ENCODE measurements around the gene EIF3I. TPM values are rescaled to one million over a fixed set of nuclear protein-coding genes. Genes with fewer than 3 reads are reported as not detected.

EIF3I gene
- polyA plus RNA-seq, 3 donors: 126 to 162 (median 151) TPM

- H3K27me3 ChIP-seq (ENCODE audit: control insufficient read depth in 2 of 2, insufficient read depth in 2 of 2, low read length in 2 of 2): peaks cover 0 to 15% of the 10 kb centered on the region in 2 donors
- no peak within 1 kb of the TSS for H3K4me3 ChIP-seq (replicated peaks in 1 of 3; ENCODE audit: low read depth in 2 of 3, low read length in 3 of 3)
- no peak within 1 kb of the TSS for H3K9ac ChIP-seq (ENCODE audit: insufficient read depth, low read length, poor library complexity, severe bottlenecking)
- WGBS (ENCODE audit: insufficient coverage): 56% methylated on average over 25 of the region's 25 CpGs
- H3K9me3 Mint-ChIP-seq: peaks cover 0 to 2% (median 0%) of the 10 kb centered on the region in 7 donors
- H3K27me3 Mint-ChIP-seq (ENCODE audit: low read depth in 3 of 3): peaks cover 16 to 37% (median 19%) of the 10 kb centered on the region in 3 donors
- intact Hi-C loops (cut with micrococcal nuclease): no loop called here
- peaks cover 13 to 25% of the 10 kb centered on the region in 2 donors for H3K4me1 ChIP-seq (ENCODE audit: control insufficient read depth in 1 of 2, insufficient read depth in 2 of 2, low read length in 2 of 2)
- H3K9me3 ChIP-seq (replicated peaks in 1 of 2; ENCODE audit: control insufficient read depth in 1 of 2, insufficient read depth in 1 of 2, low read length in 2 of 2): no peaks in the 10 kb centered on the region
- H3K36me3 Mint-ChIP-seq: peaks cover 0 to 2% of the 10 kb centered on the region in 2 donors
- peak within 1 kb of the TSS in 1 of 7 donors; percentile 78 for H3K27ac Mint-ChIP-seq
- H4K20me1 ChIP-seq (ENCODE audit: insufficient read depth, low read length): no peaks in the 10 kb centered on the region
- no peak within 1 kb of the TSS for H3K4me2 ChIP-seq (replicated peaks; ENCODE audit: extremely low read depth, low read length, poor library complexity, severe bottlenecking)
- H3K36me3 ChIP-seq (replicated peaks in 1 of 2; ENCODE audit: control insufficient read depth in 1 of 2, insufficient read depth in 2 of 2, low read length in 2 of 2): no peaks in the 10 kb centered on the region
- peak within 1 kb of the TSS; percentile 2 to 74 for H3K4me3 Mint-ChIP-seq
- H3K27ac ChIP-seq (ENCODE audit: low read depth in 1 of 2, low read length in 2 of 2): no peak within 1 kb of the TSS
- H2AFZ ChIP-seq (ENCODE audit: insufficient read depth, low read depth, low read length, poor library complexity, severe bottlenecking): peak within 1 kb of the TSS; percentile 35
- no peak for TF ChIP-seq CTCF (IDR thresholded peaks at IDR 0.05)
- peaks cover 26% of the 10 kb centered on the region for H3K4me1 Mint-ChIP-seq
- DNase-seq: no peak
- H3K79me2 ChIP-seq (ENCODE audit: insufficient read depth, low read length): no peaks in the 10 kb centered on the region
Measured at GRCh38 chr1:32250893-32251716, 28.9 kb downstream of the EIF3I start, which contains the start of gene LCK. TSS of gene LCK (plus strand) at chr1:32251265. CDS start at chr1:32274330, 23,065 bp downstream.

DNA sequence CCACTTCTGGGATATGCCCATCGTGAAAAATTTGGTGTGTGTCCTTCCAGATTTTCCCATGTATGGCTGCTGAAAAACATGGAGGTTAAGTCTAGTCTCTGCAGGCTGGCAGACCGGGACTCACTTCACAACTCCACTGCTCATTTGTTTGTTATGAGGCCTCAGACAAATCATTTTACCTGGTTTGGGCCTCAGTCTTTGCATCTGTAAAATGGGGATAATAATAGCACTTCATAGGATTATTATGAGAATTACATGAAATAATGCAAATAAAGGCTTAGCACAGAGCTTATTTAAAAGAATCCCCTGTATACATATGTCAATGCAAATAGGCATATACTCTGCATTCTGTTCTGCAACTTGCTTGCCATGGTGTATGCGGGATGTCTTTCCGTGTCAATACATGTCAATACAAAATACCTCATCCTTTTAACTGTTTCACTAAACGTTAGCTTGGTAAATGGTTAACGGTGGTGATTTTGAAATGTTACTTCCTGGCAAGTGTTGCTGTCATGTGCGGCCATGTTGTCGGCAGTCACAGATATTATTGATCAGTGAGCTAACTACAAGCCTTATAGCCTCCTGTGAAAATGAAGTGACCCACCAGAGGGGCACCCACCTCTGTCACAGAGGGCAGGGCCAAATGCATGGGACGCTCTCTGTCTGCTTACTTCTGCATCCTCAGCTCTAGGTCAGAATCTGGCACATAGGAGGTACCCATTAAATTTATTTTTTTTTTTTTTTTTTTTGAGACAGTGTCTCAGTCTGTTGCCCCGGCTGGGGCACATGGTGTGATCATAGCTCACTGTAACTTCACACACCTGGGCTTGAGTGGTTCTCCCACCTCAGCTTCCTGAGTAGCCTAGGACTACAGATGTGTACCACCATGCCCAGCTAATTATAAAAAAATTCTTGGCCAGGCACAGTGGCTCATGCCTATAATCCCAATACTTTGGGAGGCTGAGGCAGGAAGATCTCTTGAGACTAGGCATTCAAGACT, 33.2 kb downstream of the EIF3I start:
- no peak for TF ChIP-seq CTCF (IDR thresholded peaks at IDR 0.05)
- Mint-ChIP-seq H3K27ac (no peak overlapping the region), H3K9me3 (no peaks in the 10 kb centered on the region), H3K4me3 (no peak overlapping the region), H3K27me3 (ENCODE audit: low read depth in 3 of 3) (peaks cover 1 to 10% (median 9%) of the 10 kb centered on the region in 3 donors), H3K36me3 (no peaks in the 10 kb centered on the region), H3K4me1 (peaks cover 12% of the 10 kb centered on the region)
- no peak overlapping the region for H3K4me2 ChIP-seq (replicated peaks; ENCODE audit: extremely low read depth, low read length, poor library complexity, severe bottlenecking)
- H3K36me3 ChIP-seq (replicated peaks in 1 of 2; ENCODE audit: control insufficient read depth in 1 of 2, insufficient read depth in 2 of 2, low read length in 2 of 2): no peaks in the 10 kb centered on the region
- peaks cover 6 to 12% of the 10 kb centered on the region in 2 donors for H3K4me1 ChIP-seq (ENCODE audit: control insufficient read depth in 1 of 2, insufficient read depth in 2 of 2, low read length in 2 of 2)
- H2AFZ ChIP-seq (ENCODE audit: insufficient read depth, low read depth, low read length, poor library complexity, severe bottlenecking): no peak overlapping the region
- intact Hi-C loops (cut with micrococcal nuclease): no loop called here
- no peak for DNase-seq
- WGBS (ENCODE audit: insufficient coverage): 62% methylated on average over 2 of the region's 10 CpGs
- no peaks in the 10 kb centered on the region for H3K79me2 ChIP-seq (ENCODE audit: insufficient read depth, low read length)
- H3K27me3 ChIP-seq (ENCODE audit: control insufficient read depth in 2 of 2, insufficient read depth in 2 of 2, low read length in 2 of 2): peaks cover 0 to under 1% of the 10 kb centered on the region in 2 donors
- no peak overlapping the region for H3K27ac ChIP-seq (ENCODE audit: low read depth in 1 of 2, low read length in 2 of 2)
- no peak overlapping the region for H3K9ac ChIP-seq (ENCODE audit: insufficient read depth, low read length, poor library complexity, severe bottlenecking)
- no peak overlapping the region for H3K4me3 ChIP-seq (replicated peaks in 1 of 3; ENCODE audit: low read depth in 2 of 3, low read length in 3 of 3)
- no peaks in the 10 kb centered on the region for H3K9me3 ChIP-seq (replicated peaks in 1 of 2; ENCODE audit: control insufficient read depth in 1 of 2, insufficient read depth in 1 of 2, low read length in 2 of 2)
- no peaks in the 10 kb centered on the region for H4K20me1 ChIP-seq (ENCODE audit: insufficient read depth, low read length)

Data from CD14-positive monocyte (primary cell).